AG04449 (cell line): Measurements from ENCODE around the gene PTPN1.

Experiments used
- CTCF ChIA-PET: fragments of 350-600 bp; formaldehyde crosslinking; extraction: SDS; loops from one replicate; lab custom pipeline; 2021; ENCODE audit warnings: antibody characterized with exemption; lab: Yijun Ruan, JAX
- POLR2A ChIA-PET: fragments of 400-600, 350-600 bp; formaldehyde crosslinking; extraction: SDS; loops from one replicate; lab custom pipeline; 2020; ENCODE audit warnings: antibody characterized with exemption, inconsistent platforms; lab: Yijun Ruan, JAX
- DNase-seq: peaks from one replicate; pipeline ENCODE4 v3.0.0-alpha.2; 2010; ENCODE audit warnings: low read depth, low spot score
- H3K4me3 ChIP-seq: 2 replicates; pipeline ENCODE4 v1.5.1; 2011; ENCODE audit warnings: low read depth, mild to moderate bottlenecking, control low read depth, low read length
- TF ChIP-seq, protein P1 (sequence below): IDR thresholded peaks from one replicate; pipeline ENCODE4 v1.5.1; 2011; ENCODE audit warnings: mild to moderate bottlenecking, moderate library complexity, low read length, control low read depth, inconsistent platforms; ENCODE audit not compliant: insufficient read depth; ENCODE audit errors: missing control alignments

PTPN1 gene

DNA sequence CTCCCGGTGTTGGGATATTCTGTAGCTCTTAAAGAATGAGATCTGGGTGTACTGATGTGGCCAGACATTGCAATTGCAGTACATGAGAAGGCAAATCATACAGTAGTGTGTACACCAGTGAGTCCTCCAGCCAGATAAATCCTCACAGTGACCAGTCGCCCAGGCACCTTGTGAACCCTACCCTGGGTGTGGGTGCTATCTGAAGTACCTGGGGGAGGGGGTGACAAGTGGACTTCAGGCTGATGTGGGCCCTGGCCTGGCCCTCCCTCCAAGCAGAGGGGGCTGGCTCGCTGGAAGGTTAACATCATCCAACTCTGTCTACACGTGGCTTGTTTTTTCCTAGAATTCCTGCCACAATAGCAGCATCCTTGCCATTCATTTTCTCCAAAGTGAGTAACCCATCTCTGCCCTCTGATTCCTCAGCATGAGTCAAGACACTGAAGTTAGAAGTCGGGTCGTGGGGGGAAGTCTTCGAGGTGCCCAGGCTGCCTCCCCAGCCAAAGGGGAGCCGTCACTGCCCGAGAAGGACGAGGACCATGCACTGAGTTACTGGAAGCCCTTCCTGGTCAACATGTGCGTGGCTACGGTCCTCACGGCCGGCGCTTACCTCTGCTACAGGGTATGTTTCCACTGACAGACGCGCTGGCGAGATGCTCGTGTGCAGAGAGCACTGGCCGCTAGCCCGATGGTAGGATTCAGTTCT lies 70.8 kb downstream of the PTPN1 start:
- TF ChIP-seq, protein P1, sequence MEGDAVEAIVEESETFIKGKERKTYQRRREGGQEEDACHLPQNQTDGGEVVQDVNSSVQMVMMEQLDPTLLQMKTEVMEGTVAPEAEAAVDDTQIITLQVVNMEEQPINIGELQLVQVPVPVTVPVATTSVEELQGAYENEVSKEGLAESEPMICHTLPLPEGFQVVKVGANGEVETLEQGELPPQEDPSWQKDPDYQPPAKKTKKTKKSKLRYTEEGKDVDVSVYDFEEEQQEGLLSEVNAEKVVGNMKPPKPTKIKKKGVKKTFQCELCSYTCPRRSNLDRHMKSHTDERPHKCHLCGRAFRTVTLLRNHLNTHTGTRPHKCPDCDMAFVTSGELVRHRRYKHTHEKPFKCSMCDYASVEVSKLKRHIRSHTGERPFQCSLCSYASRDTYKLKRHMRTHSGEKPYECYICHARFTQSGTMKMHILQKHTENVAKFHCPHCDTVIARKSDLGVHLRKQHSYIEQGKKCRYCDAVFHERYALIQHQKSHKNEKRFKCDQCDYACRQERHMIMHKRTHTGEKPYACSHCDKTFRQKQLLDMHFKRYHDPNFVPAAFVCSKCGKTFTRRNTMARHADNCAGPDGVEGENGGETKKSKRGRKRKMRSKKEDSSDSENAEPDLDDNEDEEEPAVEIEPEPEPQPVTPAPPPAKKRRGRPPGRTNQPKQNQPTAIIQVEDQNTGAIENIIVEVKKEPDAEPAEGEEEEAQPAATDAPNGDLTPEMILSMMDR, result no peak
- ChIA-PET CTCF (interaction anchor here (0.7 to 9.3 kb wide), 7 partner anchors 6 to 395 kb away, joined by 3 to 113 read pairs (median 3); no protein-coding TSS in a partner anchor), POLR2A (no interaction called here)
- no peak for DNase-seq
- H3K4me3 ChIP-seq, result no peak overlapping the region

DNA sequence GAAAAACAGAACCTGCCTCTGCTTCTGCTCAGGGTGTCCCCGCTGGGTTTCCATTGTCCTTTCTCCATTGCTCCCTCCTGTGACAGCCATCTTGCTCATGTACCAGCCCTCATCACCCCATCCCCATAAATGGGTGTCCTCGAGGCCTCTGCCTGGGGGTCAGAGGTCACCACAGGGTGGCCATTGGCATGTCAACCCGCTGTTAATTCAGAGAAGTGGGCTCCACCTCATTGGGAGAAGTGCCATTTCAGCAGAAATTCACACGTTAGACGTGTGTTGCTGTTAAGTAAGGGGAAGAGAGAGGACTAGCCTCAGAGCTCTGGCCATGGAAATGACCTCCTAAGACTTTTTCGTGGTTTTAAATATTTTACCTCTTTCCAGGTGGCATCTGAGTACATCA lies 71.9 kb downstream of the PTPN1 start:
- CTCF ChIA-PET, result interaction anchor here (0.6 to 4.4 kb wide), 2 partner anchors 118 to 180 kb away, joined by 3 to 34 read pairs; no protein-coding TSS in a partner anchor

DNA sequence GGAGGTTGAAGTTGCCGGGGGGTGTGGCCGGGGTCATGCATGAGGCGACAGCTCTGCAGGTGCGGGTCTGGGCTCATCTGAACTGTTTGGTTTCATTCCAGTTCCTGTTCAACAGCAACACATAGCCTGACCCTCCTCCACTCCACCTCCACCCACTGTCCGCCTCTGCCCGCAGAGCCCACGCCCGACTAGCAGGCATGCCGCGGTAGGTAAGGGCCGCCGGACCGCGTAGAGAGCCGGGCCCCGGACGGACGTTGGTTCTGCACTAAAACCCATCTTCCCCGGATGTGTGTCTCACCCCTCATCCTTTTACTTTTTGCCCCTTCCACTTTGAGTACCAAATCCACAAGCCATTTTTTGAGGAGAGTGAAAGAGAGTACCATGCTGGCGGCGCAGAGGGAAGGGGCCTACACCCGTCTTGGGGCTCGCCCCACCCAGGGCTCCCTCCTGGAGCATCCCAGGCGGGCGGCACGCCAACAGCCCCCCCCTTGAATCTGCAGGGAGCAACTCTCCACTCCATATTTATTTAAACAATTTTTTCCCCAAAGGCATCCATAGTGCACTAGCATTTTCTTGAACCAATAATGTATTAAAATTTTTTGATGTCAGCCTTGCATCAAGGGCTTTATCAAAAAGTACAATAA lies 72.5 kb downstream of the PTPN1 start:
- POLR2A ChIA-PET, result no interaction called here
- CTCF ChIA-PET, result interaction anchor here (0.6 kb wide), 1 partner anchor 179 kb away, joined by 3 read pairs; no protein-coding TSS in a partner anchor
- TF ChIP-seq, protein P1, result no peak

More for the DNA sequence above, 71.9 kb downstream of the PTPN1 start:
- POLR2A ChIA-PET, result no interaction called here
- no peak overlapping the region for H3K4me3 ChIP-seq
- DNase-seq, result no peak
- TF ChIP-seq, protein P1, result no peak

DNA sequence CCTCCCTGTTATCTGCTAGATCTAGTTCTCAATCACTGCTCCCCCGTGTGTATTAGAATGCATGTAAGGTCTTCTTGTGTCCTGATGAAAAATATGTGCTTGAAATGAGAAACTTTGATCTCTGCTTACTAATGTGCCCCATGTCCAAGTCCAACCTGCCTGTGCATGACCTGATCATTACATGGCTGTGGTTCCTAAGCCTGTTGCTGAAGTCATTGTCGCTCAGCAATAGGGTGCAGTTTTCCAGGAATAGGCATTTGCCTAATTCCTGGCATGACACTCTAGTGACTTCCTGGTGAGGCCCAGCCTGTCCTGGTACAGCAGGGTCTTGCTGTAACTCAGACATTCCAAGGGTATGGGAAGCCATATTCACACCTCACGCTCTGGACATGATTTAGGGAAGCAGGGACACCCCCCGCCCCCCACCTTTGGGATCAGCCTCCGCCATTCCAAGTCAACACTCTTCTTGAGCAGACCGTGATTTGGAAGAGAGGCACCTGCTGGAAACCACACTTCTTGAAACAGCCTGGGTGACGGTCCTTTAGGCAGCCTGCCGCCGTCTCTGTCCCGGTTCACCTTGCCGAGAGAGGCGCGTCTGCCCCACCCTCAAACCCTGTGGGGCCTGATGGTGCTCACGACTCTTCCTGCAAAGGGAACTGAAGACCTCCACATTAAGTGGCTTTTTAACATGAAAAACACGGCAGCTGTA lies 73.4 kb downstream of the PTPN1 start:
- ChIA-PET POLR2A (no interaction called here), CTCF (interaction anchor here (1.0 to 7.1 kb wide), 9 partner anchors 7 to 396 kb away, joined by 3 to 113 read pairs (median 4); no protein-coding TSS in a partner anchor)
- H3K4me3 ChIP-seq, result no peak overlapping the region
- no peak for DNase-seq
- TF ChIP-seq, protein P1, result no peak

More for the DNA sequence above, 72.5 kb downstream of the PTPN1 start:
- DNase-seq, result no peak
- H3K4me3 ChIP-seq, result no peak overlapping the region

DNA sequence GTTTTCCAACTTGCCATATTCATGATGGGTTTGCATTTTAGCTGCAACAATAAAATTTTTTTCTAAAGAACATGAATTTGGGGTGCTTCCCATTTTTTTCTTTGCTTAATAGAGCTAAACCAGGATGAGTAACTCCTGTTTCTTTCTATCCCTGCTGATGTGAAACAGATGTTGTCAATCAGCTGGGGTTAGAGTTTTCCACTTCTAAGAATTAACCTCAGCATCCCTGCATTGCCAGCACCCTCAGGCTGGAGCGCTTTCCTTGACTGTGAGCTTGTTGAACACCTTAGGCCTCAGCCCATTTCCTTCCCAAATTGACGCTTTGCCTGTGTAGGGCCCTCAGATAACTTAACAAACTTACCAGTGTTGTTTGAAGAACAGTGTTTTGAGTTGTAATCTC lies 74.5 kb downstream of the PTPN1 start:
- no peak for DNase-seq
- ChIA-PET CTCF (interaction anchor here (0.6 to 7.1 kb wide), 12 partner anchors 8 to 404 kb away, joined by 3 to 113 read pairs (median 4); no protein-coding TSS in a partner anchor), POLR2A (no interaction called here)
- TF ChIP-seq, protein P1, result no peak
- no peak overlapping the region for H3K4me3 ChIP-seq
